GM19193 (cell line): ENCODE results near the gene PIRT.

Source experiments
- POLR2A ChIP-seq: IDR thresholded peaks from 4 replicates; pipeline ENCODE4 v1.6.1; 2011; ENCODE audit not compliant: insufficient read depth, insufficient read length; ENCODE audit errors: extremely low read depth

PIRT gene

DNA sequence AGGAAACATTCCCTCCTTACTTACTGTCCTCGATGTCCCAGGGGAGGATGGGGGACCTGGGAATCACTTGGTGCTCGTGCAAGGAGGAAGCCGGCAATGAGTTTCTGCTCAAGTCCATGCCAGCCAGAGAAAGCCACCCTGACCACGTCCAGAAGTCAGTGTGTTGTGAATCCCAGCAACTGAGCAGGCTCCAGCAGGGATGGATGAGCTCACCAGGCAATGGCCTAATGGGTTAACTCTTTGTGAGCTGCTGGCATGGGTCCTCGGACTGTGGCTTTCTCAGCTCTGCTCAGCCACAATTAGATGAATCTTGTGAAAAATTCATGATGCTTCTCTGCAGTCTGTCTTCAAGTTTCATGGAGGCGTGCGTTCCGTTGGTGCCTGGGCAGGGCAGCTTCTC, at the start of gene PIRT:
PIRT (minus strand) TSS at position 167 of the 400 bp plus-strand sequence. CDS start 12,442 bp downstream, outside the sequence.
- TF ChIP-seq POLR2A = no peak

DNA sequence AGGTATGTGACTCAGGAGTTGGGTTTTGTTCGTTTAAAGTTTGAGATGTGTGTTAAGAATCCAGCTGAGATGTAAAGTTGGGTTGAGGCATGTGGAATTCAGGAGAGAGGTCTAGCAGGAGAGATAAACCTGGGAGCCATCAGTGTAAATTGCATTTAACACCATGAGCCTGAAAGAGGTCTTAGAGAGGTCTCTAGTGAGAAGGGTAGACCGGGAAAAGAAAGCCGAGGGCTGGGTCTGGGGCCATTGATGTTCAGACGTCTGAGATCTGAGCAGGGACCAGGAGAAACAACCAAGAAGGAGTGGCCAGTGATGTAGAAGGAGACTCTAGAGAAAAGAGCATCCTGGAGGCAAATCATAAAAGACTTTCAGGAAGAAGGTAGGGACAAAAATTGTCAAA, 44.1 kb upstream of the PIRT start:
- no peak for TF ChIP-seq POLR2A

DNA sequence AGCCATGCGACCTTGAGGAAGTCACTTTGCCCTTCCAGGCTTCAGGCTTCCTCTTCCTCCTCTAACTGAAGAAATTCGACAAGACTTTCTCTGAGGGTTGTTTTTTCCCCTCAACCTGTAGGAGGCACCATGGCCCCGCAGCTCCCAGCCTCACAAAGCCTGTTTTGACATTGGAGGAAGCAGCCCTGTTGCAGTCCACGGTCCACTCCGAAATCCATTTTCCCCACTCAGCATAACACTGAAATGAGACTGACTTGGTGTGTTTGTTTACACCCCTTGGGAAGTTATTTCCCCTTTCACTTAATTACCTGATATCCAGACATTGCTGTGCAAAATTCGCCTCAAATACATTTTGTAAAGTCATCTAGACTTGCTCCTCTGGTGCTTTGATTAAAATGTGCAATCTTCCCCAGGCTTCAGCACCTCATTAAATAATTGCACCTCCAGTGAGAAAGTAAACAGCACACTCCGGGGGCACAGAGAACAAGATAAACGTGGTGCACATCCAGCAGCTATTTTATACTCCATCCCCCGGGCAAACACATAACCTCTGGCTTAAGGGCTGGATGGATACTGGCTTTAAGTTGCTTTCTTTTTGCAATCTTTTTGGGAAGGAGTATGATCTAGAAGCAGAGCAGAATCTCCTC, 41.4 kb upstream of the PIRT start:
- no peak for TF ChIP-seq POLR2A

DNA sequence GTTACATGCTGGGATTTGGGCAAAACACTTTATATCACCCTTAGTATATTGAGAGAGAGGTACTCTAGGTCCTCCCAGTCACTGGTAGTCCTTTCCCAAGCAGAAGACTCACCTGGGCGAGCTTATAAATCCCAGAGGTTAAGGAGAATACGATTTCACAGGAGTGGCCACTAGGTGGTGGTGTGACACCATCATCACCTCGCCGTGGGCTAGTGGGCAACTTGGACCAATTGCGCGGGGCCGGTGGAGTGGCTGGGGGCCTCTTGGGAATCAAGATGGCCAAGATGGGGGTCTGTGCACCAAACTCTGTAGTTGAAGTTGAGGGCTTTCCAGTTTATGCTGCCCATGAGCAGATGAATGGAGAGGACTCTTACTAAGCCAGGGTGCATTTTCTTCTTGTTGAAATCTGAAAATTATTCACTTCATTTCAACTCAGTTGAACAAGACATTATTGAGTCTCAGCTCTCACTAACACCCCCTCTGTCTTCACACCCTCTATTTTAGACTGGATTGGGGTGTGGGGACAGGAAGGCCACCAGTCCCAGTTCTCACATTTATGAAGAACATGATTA, 38.2 kb upstream of the PIRT start:
- no peak for TF ChIP-seq POLR2A

DNA sequence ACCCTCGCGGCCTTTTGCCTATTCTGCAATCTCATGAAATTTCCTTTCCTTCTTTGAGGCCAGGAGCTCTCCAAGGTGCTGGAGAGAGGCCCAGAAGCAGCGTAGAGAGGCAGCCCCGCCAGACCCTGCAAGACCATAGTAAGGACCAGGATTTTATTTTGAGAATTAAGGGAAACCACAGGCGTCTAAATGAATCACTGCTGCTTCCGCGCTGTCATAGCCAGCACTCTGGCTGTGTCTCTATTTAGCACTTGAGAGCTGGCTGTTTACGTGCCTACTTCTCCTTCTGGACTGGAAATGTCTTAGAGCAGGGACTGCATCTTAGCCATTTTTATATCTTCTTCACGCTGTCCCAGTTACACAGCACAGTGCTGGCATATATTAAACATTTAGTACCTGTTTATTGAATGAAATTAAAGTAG, 37.6 kb upstream of the PIRT start:
- no peak for TF ChIP-seq POLR2A

DNA sequence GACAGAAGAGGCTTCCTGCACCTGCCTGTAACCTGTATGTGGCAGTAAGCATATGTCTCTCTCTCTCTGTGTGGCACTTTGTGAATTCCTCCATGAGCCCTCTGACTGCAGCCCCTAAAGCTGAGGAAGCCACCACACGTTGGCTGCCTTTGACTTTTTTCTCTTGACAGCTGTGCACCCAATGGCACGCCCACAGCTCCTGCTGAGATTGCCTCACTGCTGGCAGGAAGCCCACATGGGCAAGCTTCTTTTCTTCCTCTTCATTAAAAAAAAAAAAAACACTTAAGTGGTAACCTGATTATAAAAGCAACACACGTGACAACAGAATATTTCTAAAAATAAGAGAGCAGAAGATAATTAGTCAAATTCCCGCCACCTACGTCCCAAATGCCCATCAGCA, 34.0 kb upstream of the PIRT start:
- TF ChIP-seq POLR2A = no peak

DNA sequence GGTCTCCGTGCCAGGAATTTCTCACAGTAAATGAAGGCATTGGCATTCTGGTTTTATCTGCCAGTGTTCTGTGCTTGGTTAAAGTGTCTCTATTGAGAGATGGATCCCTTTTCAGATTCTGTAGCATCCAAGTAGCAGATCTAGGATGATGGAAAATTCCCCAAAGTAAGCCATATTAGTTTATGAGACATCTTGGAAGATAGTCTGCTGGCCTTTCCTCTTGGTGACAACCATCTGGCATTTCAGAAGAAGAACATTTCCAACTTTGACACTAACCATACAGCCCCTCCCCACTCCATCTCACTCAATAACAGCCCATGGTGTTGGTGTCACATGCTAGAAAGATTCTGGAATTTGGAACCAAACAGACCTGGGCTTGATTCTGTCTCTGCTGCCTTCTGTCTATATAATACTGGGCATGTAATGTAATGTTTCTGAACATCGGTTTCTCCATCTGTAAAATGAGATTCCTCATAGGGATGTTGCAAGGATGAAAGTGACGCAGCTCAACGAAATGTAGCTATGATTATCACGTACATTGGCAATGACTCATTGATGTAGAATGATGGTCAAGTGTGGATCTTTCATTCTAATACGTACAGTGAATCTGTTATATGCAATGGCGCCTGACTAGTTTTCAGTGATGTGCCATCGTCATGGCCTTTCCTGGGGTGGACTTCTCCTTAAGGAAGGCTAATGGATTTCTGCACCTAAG, 32.6 kb upstream of the PIRT start:
- TF ChIP-seq POLR2A = no peak

DNA sequence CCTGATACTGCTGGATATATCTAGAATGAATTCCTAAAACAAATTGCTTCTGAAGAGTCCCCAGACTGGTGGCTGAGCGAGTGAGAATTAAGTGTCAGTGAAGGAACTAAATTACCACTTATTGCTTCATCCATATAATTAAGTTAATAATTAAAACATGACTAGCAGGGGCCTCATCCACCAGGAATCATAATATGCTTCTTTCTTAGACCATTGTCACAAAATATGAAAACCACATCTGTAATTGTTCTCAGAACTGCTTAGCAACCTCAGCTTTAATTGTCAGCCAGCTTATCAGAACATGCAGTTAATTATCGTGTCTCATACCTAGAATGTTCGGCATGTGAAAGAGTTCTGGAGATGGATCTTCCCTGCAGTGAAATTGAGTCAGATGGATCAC, 21.2 kb upstream of the PIRT start:
- TF ChIP-seq POLR2A = no peak

DNA sequence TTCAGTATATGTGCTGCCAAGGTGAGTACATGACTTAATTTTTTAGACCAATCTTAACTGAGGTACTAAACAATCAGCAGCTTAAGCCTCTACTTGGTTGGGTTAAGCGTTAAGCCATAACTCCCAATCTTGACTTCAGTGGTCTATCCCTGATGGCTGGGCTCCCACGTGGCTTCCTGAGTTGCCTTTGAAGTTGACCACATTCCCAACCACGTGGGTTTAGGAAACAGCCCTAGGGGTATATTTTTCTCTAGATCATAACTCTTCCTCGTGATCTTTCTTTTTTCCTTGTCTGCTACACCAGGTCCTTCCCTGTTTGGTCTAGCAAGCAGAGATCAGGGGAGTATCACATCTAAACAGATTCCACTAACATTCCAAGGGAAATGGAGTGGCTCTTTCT, 20.1 kb upstream of the PIRT start:
- TF ChIP-seq POLR2A = no peak

DNA sequence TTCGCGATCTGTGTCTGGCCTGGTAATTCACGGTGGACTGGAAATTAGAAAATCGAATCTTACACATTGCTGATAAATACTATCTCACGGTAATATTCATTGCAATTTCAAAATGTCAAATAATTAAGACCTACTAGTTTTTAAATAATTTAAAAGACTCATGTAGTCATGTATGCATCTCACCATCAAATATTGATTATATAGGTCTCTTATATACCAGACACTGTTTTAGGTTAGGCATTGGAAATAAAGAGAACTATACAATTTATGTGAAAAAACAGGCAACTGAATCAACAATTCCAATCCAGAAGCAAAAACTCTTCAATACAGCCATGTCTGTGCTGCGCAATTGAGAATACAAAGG, 7.5 kb upstream of the PIRT start:
- TF ChIP-seq POLR2A = no peak

DNA sequence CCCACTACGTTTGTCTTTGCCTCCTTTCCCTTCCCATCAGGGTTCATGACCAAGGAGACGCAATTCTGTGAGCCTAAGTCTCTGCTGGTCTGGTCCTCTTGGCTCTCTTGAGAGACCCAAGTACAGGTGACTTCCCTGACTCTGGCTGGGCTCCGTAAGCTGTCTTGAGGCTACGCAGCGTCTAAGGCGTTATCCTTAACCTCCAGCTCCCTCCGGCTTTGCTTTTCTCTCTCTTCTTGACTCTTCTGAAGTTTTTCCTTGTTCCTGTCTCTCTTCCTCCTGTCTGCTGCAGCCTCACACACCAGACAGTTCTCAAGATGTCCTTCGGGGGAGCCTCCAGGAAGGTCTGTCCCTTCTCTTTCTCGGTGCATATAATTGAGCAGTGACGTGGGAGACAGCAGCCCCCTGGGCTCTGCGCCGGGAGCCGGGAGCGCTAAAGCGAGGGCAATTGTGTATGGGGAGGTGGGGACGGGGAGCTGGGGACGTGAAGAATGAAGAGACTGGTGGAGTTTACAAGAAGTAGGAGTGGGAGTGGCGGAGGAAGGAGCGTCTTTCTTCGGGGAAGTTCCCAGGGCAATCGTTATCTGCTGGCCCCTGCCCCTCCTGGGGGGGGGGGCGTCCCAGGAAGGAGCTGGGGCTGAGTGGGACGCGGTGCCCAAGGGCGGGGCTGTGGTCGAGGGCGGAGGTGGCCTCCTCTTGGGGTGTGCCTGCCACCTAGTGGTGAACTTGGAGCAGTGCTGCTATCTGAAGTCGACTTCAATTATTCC, 6.9 kb upstream of the PIRT start:
- no peak for TF ChIP-seq POLR2A

DNA sequence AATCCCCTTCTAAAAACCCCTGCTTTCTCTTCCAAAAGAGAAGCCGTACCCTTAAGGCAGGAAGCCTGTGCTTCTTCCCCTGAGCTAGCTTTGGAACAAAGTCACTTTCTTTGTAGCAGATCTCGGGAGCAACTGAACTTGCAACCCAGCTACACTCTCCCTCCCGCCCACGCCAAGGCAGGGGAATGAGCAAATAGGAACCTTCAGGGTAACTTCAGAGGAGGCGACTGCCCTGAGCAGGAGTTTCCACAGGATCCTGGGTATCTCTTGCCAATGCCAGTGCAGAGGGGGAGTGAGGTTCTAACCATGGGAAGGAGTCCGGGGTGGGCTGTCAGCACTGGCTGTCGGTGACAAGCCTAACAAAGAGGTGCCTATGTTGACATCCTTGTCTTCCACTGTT, 5.9 kb upstream of the PIRT start:
- TF ChIP-seq POLR2A = no peak

DNA sequence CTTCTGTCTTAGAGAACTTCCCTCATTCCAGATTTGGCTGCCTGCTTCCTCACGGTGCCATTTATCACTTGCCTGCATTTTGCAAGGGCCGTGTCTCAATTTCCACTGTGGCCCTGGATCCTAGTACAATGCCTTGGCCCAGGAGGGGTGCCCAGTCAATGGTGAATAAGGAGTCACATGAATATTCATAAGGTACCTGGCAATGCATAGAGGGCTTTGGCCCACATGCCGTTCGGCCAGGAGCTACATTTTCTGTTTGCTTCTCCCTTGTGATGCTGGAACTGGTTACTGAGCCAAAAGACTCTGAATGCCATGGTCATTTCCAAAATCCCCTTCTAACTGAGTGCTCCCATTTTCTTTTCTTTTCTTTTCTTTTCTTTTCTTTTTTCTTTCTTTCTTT, 4.8 kb upstream of the PIRT start:
- TF ChIP-seq POLR2A = no peak

DNA sequence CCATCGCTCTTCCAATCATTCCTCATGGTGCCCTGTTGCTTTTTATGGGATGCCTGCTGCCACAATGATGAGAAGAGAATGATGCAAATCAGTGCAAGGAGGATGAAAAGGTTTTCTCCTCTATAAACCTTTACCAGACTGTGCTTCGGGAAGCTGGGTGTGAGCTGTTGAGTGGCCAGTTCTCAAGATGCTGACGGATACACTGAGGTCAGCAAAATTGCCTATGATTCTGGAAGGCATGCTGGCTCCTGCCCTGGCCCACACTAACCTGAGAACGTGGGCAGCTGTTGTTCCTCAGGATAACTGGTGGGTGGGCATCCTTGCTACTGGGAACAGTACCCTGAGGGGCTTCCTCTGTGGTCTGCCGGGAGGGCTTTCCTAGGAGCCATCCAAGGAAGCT, 795 bp upstream of the PIRT start:
- TF ChIP-seq POLR2A = no peak

DNA sequence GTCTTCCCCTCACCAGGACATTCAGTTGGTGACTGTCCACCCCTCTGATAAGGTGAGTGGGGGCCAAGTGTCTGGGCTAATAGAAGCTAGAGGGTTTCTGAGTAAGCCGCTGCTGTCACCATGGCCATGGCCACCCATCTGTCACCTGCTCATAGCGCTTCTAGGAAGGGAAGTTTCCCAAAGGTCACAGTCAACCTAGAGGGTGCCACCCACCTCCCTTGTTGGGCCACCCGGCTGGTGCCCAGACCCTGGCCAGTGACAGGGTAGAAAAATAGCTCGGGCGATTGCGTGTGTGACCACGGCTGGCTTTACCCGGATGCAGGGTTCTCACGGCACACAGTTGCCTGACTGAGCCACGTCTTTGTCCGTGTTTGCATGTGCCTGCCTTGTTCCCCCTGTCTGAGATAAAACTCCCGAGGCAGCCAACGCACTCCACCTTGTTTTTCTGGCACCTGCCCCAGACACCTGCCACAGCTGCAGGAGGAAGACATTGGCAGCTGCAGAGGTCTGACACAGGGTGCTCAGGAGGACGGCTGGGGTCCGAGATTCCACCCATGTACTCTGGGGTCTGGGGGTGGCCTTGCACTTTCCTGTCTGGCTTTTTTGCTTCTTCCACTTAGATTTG, 809 bp downstream of the PIRT start:
- TF ChIP-seq POLR2A = no peak
